Measurements from ENCODE around the gene LUZP1.

LUZP1 gene

GRCh38 chr1:23216771-23217420 lies 48.2 kb upstream of the LUZP1 start:
- CTCF ChIA-PET, result interaction anchor here (0.6 to 2.0 kb wide), 25 partner anchors 10 to 242 kb away, joined by 3 to 13 read pairs (median 4); no protein-coding TSS in a partner anchor
- H3K36me3 ChIP-seq (ENCODE audit: control insufficient read depth in 2 of 2, insufficient read depth in 1 of 2, low read length in 2 of 2), result no peaks in the 10 kb centered on the region
- peak overlapping the region; percentile 51 for H3K4me3 ChIP-seq (ENCODE audit: low read depth, low read length)
- no peaks in the 10 kb centered on the region for H3K9me3 ChIP-seq (ENCODE audit: control insufficient read depth, insufficient read depth, low read depth, low read length)
- POLR2A ChIA-PET, result interaction anchor here (1.1 kb wide), 1 partner anchor 11 kb away, joined by 3 read pairs; no protein-coding TSS in a partner anchor
- no peaks in the 10 kb centered on the region for H3K4me1 ChIP-seq (ENCODE audit: control insufficient read depth, insufficient read depth, low read length)
- no peak overlapping the region; the same call in 1 of the 2 replicates for H3K27ac ChIP-seq (ENCODE audit: extremely low read depth, low read depth, low read length)
- no peak for TF ChIP-seq ZSCAN30 (tag by site-specific recombination; IDR thresholded peaks at IDR 0.05)
- no peak for TF ChIP-seq ZNF155 (tag by site-specific recombination; IDR thresholded peaks at IDR 0.05)
- no peak for TF ChIP-seq ZNF433 (tag by site-specific recombination; IDR thresholded peaks at IDR 0.05; ENCODE audit: low read depth)
- TF ChIP-seq ZNF521 (tag by site-specific recombination; IDR thresholded peaks at IDR 0.05), result no peak
- TF ChIP-seq KLF17 (tag by site-specific recombination; IDR thresholded peaks at IDR 0.05), result no peak
- TF ChIP-seq ZNF184 (tag by site-specific recombination; IDR thresholded peaks at IDR 0.05), result no peak
- TF ChIP-seq ZIC2 (tag by site-specific recombination; IDR thresholded peaks at IDR 0.05), result no peak; the same call in 1 of the 2 replicates
- no peak for TF ChIP-seq ZNF350 (tag by site-specific recombination; IDR thresholded peaks at IDR 0.05)
- no peak for TF ChIP-seq ZNF426 (tag by site-specific recombination; IDR thresholded peaks at IDR 0.05)
- TF ChIP-seq ATF2 (tag by site-specific recombination; IDR thresholded peaks at IDR 0.05; ENCODE audit: low read depth), result no peak
- TF ChIP-seq ZNF423 (tag by site-specific recombination; IDR thresholded peaks at IDR 0.05), result 0 out of 2 replicates have a peak, but pooled peaks have one; percentile 31
- no peak for TF ChIP-seq ZSCAN16 (tag by site-specific recombination; IDR thresholded peaks at IDR 0.05)
- peak; percentile 42 for TF ChIP-seq ZBTB26 (tag by site-specific recombination; optimal IDR thresholded peaks at IDR 0.05)
- no peak for TF ChIP-seq ZNF585B (tag by site-specific recombination; IDR thresholded peaks at IDR 0.05)
- TF ChIP-seq ZNF24 (tag by site-specific recombination; IDR thresholded peaks at IDR 0.05), result no peak
- TF ChIP-seq ZNF354C (tag by site-specific recombination; IDR thresholded peaks at IDR 0.05; ENCODE audit: borderline replicate concordance, low read depth), result no peak
- peak; percentile 88 for TF ChIP-seq ZBTB8A (tag by site-specific recombination; IDR thresholded peaks at IDR 0.05)
- TF ChIP-seq ZNF704 (tag by site-specific recombination; IDR thresholded peaks at IDR 0.05), result no peak
- peak; percentile 58; the same call in 1 of the 2 replicates for TF ChIP-seq ZNF561 (tag by site-specific recombination; IDR thresholded peaks at IDR 0.05; ENCODE audit: borderline replicate concordance)
- TF ChIP-seq GLIS2 (tag by site-specific recombination; IDR thresholded peaks at IDR 0.05), result peak; percentile 77
- no peak for TF ChIP-seq ZNF510 (tag by site-specific recombination; IDR thresholded peaks at IDR 0.05; ENCODE audit: insufficient replicate concordance)
- no peak for TF ChIP-seq ZNF223 (tag by site-specific recombination; IDR thresholded peaks at IDR 0.05)
- TF ChIP-seq HOXC10 (CRISPR knock-in tag; IDR thresholded peaks at IDR 0.05), result no peak
- TF ChIP-seq ZNF449 (tag by site-specific recombination; IDR thresholded peaks at IDR 0.05), result no peak
- TF ChIP-seq PATZ1 (tag by site-specific recombination; IDR thresholded peaks at IDR 0.05), result peak; percentile 68
- no peak for TF ChIP-seq ZNF175 (tag by site-specific recombination; IDR thresholded peaks at IDR 0.05)
- TF ChIP-seq ZNF664 (tag by site-specific recombination; IDR thresholded peaks at IDR 0.05), result no peak
- no peak for TF ChIP-seq REPIN1 (tag by site-specific recombination; IDR thresholded peaks at IDR 0.05; ENCODE audit: low read depth)
- no peak for TF ChIP-seq ZNF324 (tag by site-specific recombination; IDR thresholded peaks at IDR 0.05)
- no peak for TF ChIP-seq ZNF555 (tag by site-specific recombination; conservative IDR thresholded peaks at IDR 0.05)
- peak; percentile 19; the same call in 1 of the 2 replicates for TF ChIP-seq ZNF654 (tag by site-specific recombination; IDR thresholded peaks at IDR 0.05; ENCODE audit: low read depth)
